H1 (cell line): ENCODE measurements around the gene LUC7L3. TPM values are rescaled to one million over a fixed set of nuclear protein-coding genes. Genes with fewer than 3 reads are reported as not detected.

Source experiments
- KDM5A ChIP-seq: fragments of 200-600 bp; IDR thresholded peaks from 2 replicates; pipeline ENCODE4 v1.7.1; 2012; ENCODE audit warnings: mild to moderate bottlenecking, low read length, inconsistent platforms, mixed read lengths
- NRF1 ChIP-seq: IDR thresholded peaks from 2 replicates; pipeline ENCODE4 v1.6.1; 2011; ENCODE audit warnings: mild to moderate bottlenecking, low read depth, low read length, improper control_type of control experiment
- RFX5 ChIP-seq: IDR thresholded peaks from 2 replicates; pipeline ENCODE4 v1.6.1; 2011; ENCODE audit warnings: low read depth, low read length, improper control_type of control experiment, borderline replicate concordance
- SUZ12 ChIP-seq: fragments of 200-600 bp; sonication (generic); IDR thresholded peaks from 2 replicates; pipeline ENCODE4 v1.6.1; 2012; ENCODE audit warnings: mild to moderate bottlenecking, inconsistent platforms, low read length, moderate library complexity, mixed read lengths
- polyA plus RNA-seq, 7 experiments: library from polyadenylated mRNA; depleted of rRNA in 3 of 7; stranded (reverse) in 5 of 7; unstranded in 2 of 7; fragments of >200 nt in 5 of 7; fragments of 200-250 nt in 2 of 7; gene quantifications; 1 replicate in 5 of 7; 2 replicates in 1 of 7; 4 replicates in 1 of 7; pipeline versions ENCODE4 v1.2.1 to v1.2.3, GENCODE V29; 2011 to 2013; ENCODE audit warnings: missing spikeins in 2 of 7, mixed read lengths in 2 of 7
- total RNA-seq: library from RNA; stranded (reverse); fragmentation: NEBNext Ultra II Directional; extraction: Animal tissue kit (Norgen Biotek cat#: 25700); gene quantifications from 2 replicates; pipeline ENCODE4 v1.2.1, GENCODE V29; 2021
- TF ChIP-seq, protein P1 (sequence below): fragments of 300-600 bp; sonication (generic); IDR thresholded peaks from 2 replicates; pipeline ENCODE4 v1.7.1; 2012; ENCODE audit warnings: low read length, moderate library complexity, mild to moderate bottlenecking, inconsistent platforms; ENCODE audit not compliant: insufficient replicate concordance
- TF ChIP-seq, protein P2 (sequence below): IDR thresholded peaks from 2 replicates; pipeline ENCODE4 v1.6.1; 2011; ENCODE audit warnings: low read depth, mild to moderate bottlenecking, low read length; ENCODE audit not compliant: insufficient read depth

LUC7L3 gene
- total and polyA plus RNA-seq, 2 of the 8 experiments (the other 6 are each of a cell fraction or from before 2014, with no cell fraction given): 102 to 126 TPM

DNA sequence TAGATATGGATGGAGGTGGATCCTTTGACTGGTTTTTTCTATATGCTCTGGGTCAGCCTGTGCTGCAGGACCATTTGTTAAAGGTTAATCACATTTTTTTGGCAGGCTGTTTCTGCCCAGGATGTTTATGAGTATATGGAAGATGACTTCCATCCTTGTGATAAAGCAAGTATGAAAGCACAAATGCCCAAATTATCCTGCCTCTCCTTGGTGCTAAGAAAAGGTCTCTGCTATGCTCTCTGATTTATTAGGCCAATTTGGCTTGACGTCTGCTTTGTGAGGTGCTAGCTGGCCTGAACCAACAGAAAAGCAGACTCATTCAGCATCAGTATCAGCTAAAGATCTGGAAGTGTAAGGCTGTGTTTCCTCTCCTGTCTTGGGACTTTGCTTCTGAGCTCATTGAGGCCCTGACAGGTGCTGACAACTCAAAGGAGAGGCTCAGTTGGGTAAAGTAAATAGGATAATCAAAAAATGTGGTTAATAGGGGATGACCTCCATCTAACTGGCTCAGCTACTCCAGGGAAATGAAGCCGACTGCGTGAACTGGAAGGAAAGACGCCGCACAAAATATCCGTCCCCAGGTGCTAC is 26.9 kb upstream of the LUC7L3 start (continued):
- TF ChIP-seq, protein P1, sequence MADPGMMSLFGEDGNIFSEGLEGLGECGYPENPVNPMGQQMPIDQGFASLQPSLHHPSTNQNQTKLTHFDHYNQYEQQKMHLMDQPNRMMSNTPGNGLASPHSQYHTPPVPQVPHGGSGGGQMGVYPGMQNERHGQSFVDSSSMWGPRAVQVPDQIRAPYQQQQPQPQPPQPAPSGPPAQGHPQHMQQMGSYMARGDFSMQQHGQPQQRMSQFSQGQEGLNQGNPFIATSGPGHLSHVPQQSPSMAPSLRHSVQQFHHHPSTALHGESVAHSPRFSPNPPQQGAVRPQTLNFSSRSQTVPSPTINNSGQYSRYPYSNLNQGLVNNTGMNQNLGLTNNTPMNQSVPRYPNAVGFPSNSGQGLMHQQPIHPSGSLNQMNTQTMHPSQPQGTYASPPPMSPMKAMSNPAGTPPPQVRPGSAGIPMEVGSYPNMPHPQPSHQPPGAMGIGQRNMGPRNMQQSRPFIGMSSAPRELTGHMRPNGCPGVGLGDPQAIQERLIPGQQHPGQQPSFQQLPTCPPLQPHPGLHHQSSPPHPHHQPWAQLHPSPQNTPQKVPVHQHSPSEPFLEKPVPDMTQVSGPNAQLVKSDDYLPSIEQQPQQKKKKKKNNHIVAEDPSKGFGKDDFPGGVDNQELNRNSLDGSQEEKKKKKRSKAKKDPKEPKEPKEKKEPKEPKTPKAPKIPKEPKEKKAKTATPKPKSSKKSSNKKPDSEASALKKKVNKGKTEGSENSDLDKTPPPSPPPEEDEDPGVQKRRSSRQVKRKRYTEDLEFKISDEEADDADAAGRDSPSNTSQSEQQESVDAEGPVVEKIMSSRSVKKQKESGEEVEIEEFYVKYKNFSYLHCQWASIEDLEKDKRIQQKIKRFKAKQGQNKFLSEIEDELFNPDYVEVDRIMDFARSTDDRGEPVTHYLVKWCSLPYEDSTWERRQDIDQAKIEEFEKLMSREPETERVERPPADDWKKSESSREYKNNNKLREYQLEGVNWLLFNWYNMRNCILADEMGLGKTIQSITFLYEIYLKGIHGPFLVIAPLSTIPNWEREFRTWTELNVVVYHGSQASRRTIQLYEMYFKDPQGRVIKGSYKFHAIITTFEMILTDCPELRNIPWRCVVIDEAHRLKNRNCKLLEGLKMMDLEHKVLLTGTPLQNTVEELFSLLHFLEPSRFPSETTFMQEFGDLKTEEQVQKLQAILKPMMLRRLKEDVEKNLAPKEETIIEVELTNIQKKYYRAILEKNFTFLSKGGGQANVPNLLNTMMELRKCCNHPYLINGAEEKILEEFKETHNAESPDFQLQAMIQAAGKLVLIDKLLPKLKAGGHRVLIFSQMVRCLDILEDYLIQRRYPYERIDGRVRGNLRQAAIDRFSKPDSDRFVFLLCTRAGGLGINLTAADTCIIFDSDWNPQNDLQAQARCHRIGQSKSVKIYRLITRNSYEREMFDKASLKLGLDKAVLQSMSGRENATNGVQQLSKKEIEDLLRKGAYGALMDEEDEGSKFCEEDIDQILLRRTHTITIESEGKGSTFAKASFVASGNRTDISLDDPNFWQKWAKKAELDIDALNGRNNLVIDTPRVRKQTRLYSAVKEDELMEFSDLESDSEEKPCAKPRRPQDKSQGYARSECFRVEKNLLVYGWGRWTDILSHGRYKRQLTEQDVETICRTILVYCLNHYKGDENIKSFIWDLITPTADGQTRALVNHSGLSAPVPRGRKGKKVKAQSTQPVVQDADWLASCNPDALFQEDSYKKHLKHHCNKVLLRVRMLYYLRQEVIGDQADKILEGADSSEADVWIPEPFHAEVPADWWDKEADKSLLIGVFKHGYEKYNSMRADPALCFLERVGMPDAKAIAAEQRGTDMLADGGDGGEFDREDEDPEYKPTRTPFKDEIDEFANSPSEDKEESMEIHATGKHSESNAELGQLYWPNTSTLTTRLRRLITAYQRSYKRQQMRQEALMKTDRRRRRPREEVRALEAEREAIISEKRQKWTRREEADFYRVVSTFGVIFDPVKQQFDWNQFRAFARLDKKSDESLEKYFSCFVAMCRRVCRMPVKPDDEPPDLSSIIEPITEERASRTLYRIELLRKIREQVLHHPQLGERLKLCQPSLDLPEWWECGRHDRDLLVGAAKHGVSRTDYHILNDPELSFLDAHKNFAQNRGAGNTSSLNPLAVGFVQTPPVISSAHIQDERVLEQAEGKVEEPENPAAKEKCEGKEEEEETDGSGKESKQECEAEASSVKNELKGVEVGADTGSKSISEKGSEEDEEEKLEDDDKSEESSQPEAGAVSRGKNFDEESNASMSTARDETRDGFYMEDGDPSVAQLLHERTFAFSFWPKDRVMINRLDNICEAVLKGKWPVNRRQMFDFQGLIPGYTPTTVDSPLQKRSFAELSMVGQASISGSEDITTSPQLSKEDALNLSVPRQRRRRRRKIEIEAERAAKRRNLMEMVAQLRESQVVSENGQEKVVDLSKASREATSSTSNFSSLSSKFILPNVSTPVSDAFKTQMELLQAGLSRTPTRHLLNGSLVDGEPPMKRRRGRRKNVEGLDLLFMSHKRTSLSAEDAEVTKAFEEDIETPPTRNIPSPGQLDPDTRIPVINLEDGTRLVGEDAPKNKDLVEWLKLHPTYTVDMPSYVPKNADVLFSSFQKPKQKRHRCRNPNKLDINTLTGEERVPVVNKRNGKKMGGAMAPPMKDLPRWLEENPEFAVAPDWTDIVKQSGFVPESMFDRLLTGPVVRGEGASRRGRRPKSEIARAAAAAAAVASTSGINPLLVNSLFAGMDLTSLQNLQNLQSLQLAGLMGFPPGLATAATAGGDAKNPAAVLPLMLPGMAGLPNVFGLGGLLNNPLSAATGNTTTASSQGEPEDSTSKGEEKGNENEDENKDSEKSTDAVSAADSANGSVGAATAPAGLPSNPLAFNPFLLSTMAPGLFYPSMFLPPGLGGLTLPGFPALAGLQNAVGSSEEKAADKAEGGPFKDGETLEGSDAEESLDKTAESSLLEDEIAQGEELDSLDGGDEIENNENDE: no peak
- no peak for TF ChIP-seq KDM5A
- TF ChIP-seq RFX5: no peak
- no peak for TF ChIP-seq SUZ12
- TF ChIP-seq, protein P2, sequence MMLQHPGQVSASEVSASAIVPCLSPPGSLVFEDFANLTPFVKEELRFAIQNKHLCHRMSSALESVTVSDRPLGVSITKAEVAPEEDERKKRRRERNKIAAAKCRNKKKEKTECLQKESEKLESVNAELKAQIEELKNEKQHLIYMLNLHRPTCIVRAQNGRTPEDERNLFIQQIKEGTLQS: no peak
- no peak for TF ChIP-seq NRF1
